DND-41 (cell line): ENCODE measurements around the gene GAA.

Experiments
- ATAC-seq: fragments of 200-7000 bp; cut with Tn5 transposase; 3 replicates; pipeline ENCODE4 v1.9.1; 2021; ENCODE audit warnings: low read depth; ENCODE audit not compliant: insufficient read depth
- DNase-seq: peaks from one replicate; pipeline ENCODE4 v3.0.0-alpha.2; 2020
- H2AFZ ChIP-seq: 2 replicates; pipeline ENCODE4 v1.6.0; 2012; ENCODE audit warnings: low read depth, low read length
- H3K27ac ChIP-seq: 2 replicates; pipeline ENCODE4 v1.5.1; 2012; ENCODE audit warnings: low read length, inconsistent platforms
- H3K27me3 ChIP-seq: fragments of 200-600 bp; sonication (generic); 2 replicates; pipeline ENCODE4 v1.6.0; 2012; ENCODE audit warnings: low read length, mild to moderate bottlenecking, inconsistent platforms; ENCODE audit not compliant: insufficient read depth, poor library complexity
- H3K36me3 ChIP-seq: 2 replicates; pipeline ENCODE4 v1.5.1; 2012; ENCODE audit warnings: low read length, inconsistent platforms; ENCODE audit not compliant: insufficient read depth
- H3K4me1 ChIP-seq: 2 replicates; pipeline ENCODE4 v1.5.1; 2012; ENCODE audit warnings: mild to moderate bottlenecking, low read length; ENCODE audit not compliant: insufficient read depth
- H3K4me2 ChIP-seq: 2 replicates; pipeline ENCODE4 v1.6.0; 2012; ENCODE audit warnings: mild to moderate bottlenecking, moderate library complexity, low read length, inconsistent platforms; ENCODE audit not compliant: insufficient read depth
- H3K4me3 ChIP-seq, 2 experiments: fragments of 200-600 bp in 1 of 2; shearing (Covaris generic) in 1 of 2; 2 replicates each; pipeline ENCODE4 v1.5.1; 2012 to 2016; ENCODE audit warnings: inconsistent platforms in 2 of 2, low read length in 2 of 2, mild to moderate bottlenecking in 2 of 2, low read depth in 1 of 2, moderate library complexity in 1 of 2
- H3K79me2 ChIP-seq: 2 replicates; pipeline ENCODE4 v1.6.0; 2012; ENCODE audit warnings: low read length, inconsistent platforms; ENCODE audit not compliant: insufficient read depth
- H3K9ac ChIP-seq: 2 replicates; pipeline ENCODE4 v1.6.0; 2012; ENCODE audit warnings: low read depth, mild to moderate bottlenecking, inconsistent platforms, low read length, moderate library complexity
- H3K9me3 ChIP-seq: 2 replicates; pipeline ENCODE4 v1.5.1; 2012; ENCODE audit warnings: low read length, moderate library complexity, mild to moderate bottlenecking, inconsistent platforms; ENCODE audit not compliant: insufficient read depth, severe bottlenecking
- H4K20me1 ChIP-seq: 2 replicates; pipeline ENCODE4 v1.6.0; 2012; ENCODE audit warnings: low read length; ENCODE audit not compliant: insufficient read depth
- EZH2 ChIP-seq: IDR thresholded peaks from 3 replicates; pipeline ENCODE4 v1.6.1; 2012; ENCODE audit warnings: borderline replicate concordance, low read depth, mild to moderate bottlenecking, moderate library complexity, low read length, inconsistent platforms; ENCODE audit not compliant: severe bottlenecking
- TF ChIP-seq, protein P1 (sequence below): IDR thresholded peaks from 2 replicates; pipeline ENCODE4 v1.5.1; 2012; ENCODE audit warnings: borderline replicate concordance, low read length, moderate library complexity, mild to moderate bottlenecking; ENCODE audit not compliant: poor library complexity, severe bottlenecking; ENCODE audit errors: extremely low read depth

Gene GAA

DNA sequence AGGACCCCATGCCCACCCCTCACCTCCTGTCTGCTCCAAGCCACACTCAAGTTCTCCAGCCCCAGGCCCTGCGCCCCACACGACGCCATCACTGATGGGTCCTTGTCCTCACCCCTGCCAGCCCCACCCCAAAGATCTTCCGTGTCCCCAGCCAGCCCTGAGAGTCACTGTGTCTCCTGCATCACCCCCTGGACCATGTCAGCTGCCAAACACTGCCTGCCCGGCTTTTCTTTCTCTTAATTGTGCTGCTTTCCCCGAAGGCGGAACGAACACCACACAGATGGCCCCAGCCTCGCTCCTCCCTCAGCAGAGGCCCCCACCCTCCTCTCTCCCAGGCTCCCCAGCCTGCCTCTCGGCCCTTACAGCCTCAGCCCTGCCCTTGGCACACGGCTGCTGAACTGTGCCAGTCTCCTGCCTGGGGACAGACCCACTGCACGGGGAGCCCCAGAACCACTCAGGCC lies 4.8 kb upstream of the GAA start:
- Histone ChIP-seq H2AFZ (no peak overlapping the region), H3K9me3 (no peaks in the 10 kb centered on the region), H3K4me3 (no peak overlapping the region), H3K4me1 (peaks cover 18% of the 10 kb centered on the region), H3K27ac (no peak overlapping the region), H3K27me3 (no peaks in the 10 kb centered on the region), H3K36me3 (no peaks in the 10 kb centered on the region; the same call in 1 of the 2 replicates), H4K20me1 (no peaks in the 10 kb centered on the region), H3K79me2 (peaks cover 1% of the 10 kb centered on the region), H3K4me2 (no peak overlapping the region), H3K9ac (no peak overlapping the region)
- no peak for TF ChIP-seq EZH2
- ATAC-seq (no peak), DNase-seq (no peak)

DNA sequence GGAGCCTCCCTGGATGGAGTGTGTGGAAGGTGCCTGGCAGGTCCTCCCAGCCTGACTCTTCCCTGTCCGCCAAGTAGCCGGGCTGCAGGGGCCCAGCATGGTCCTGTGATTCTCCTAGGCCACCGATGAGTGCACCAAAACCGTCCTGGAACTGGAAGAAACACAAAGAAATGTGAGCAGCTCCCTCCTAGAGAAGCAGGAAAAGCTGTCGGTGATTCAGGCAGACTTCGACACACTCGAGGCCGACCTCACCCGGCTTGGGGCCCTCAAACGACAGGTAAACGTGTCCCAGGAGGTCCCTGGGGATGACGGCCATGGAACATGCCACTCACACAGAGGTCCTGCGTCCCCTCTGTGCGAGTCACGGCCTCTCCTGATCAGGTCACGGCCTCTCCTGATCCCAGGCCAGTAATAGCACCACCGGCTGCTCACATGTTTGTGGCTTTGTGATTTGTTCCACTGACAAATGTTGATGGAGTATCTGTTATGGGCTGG lies 4.2 kb upstream of the GAA start:
- Histone ChIP-seq H3K9ac (no peak overlapping the region), H3K36me3 (no peaks in the 10 kb centered on the region; the same call in 1 of the 2 replicates), H3K27ac (no peak overlapping the region), H2AFZ (no peak overlapping the region), H3K4me2 (no peak overlapping the region), H3K27me3 (no peaks in the 10 kb centered on the region), H4K20me1 (no peaks in the 10 kb centered on the region), H3K9me3 (no peaks in the 10 kb centered on the region), H3K4me1 (peaks cover 22% of the 10 kb centered on the region), H3K4me3 (no peak overlapping the region), H3K79me2 (peaks cover 7% of the 10 kb centered on the region)
- DNase-seq (no peak), ATAC-seq (no peak)
- TF ChIP-seq, protein P1, sequence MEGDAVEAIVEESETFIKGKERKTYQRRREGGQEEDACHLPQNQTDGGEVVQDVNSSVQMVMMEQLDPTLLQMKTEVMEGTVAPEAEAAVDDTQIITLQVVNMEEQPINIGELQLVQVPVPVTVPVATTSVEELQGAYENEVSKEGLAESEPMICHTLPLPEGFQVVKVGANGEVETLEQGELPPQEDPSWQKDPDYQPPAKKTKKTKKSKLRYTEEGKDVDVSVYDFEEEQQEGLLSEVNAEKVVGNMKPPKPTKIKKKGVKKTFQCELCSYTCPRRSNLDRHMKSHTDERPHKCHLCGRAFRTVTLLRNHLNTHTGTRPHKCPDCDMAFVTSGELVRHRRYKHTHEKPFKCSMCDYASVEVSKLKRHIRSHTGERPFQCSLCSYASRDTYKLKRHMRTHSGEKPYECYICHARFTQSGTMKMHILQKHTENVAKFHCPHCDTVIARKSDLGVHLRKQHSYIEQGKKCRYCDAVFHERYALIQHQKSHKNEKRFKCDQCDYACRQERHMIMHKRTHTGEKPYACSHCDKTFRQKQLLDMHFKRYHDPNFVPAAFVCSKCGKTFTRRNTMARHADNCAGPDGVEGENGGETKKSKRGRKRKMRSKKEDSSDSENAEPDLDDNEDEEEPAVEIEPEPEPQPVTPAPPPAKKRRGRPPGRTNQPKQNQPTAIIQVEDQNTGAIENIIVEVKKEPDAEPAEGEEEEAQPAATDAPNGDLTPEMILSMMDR = no peak
- TF ChIP-seq EZH2 = no peak

DNA sequence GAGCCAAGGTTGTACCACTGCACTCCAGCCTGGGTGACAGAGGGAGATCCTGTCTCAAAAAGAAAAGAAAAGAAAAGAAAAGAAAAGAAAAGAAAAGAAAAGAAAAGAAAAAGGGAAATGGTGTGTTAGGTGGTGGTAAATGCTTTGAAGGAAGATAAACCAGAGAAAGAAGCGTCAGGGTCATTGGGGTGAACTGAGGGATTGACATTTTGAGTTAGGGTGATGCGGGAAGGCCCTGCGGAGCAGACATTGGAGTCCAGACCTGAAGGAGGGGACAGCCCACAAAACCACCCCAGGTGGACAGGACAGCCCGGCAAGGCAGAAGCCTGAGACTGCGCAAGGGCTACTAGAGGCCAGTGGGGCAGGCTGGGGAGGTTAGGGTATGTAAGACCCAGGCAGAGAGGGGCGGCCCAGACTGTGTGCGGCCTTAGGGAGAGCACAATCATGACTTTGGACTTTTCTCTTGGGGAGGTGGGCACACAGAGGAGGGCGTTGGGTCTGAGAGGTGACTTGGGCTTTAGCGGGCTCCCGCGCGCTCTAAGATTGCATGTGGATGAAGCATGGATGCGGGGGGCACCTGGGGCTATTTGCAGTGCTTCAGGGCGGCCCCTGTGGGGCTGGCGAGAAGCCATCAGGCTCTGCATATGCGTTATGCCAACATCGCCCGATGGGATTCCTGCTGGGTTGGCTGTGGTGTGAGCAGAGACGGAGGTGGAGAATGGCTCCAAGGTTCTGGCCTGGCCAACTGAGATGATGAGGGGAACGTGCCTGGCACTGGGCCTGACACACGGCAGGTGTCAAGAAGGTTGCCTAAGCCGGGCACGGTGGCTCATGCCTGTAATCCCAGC lies 3.3 kb upstream of the GAA start:
- TF ChIP-seq EZH2 = no peak
- TF ChIP-seq, protein P1 = no peak
- H3K27ac ChIP-seq = no peak overlapping the region
- H3K79me2 ChIP-seq = peaks cover 15% of the 10 kb centered on the region
- ATAC-seq (no peak), DNase-seq (no peak)
- no peak overlapping the region for H2AFZ ChIP-seq
- no peak overlapping the region for H3K9ac ChIP-seq
- no peaks in the 10 kb centered on the region; the same call in 1 of the 2 replicates for H3K36me3 ChIP-seq
- no peaks in the 10 kb centered on the region for H3K27me3 ChIP-seq
- H3K4me3 ChIP-seq = no peak overlapping the region
- H3K4me1 ChIP-seq = peaks cover 31% of the 10 kb centered on the region
- H3K9me3 ChIP-seq = no peaks in the 10 kb centered on the region
- no peaks in the 10 kb centered on the region for H4K20me1 ChIP-seq
- H3K4me2 ChIP-seq = no peak overlapping the region
